Activated naive CD8-positive, alpha-beta T cell treated with anti-CD3 and anti-CD28 coated beads, Interleukin-2, amount 10 ng/mL, durations not matched to agents 7 days and 5 days (primary cell): Measurements from ENCODE around the gene SLAIN1. TPM values are rescaled to one million over a fixed set of nuclear protein-coding genes. Genes with fewer than 3 reads are reported as not detected.

Source experiments
- ATAC-seq: fragments of 150-1000 bp; cut with Tn5 transposase; one replicate; pipeline ENCODE4 v1.10.0; 2021; ENCODE audit warnings: low read depth, moderate library complexity
- POLR2A ChIA-PET: fragments of 350-600 bp; sonication (Branson Sonifier 250); formaldehyde crosslinking; loops from one replicate; lab custom pipeline; 2021; ENCODE audit warnings: antibody characterized with exemption; lab: Charles Lee
- DNase-seq: peaks from one replicate; pipeline ENCODE4 v3.0.0; 2021
- H3K27ac Mint-ChIP-seq: one replicate; pipeline ENCODE4 v1.8.0; 2022; ENCODE audit warnings: mild to moderate bottlenecking, mixed read lengths
- H3K27me3 Mint-ChIP-seq: one replicate; pipeline ENCODE4 v1.8.0; 2022; ENCODE audit warnings: mild to moderate bottlenecking, moderate library complexity, mixed read lengths
- H3K36me3 Mint-ChIP-seq: one replicate; pipeline ENCODE4 v1.8.0; 2021; ENCODE audit warnings: mild to moderate bottlenecking, mixed read lengths
- H3K4me1 Mint-ChIP-seq: one replicate; pipeline ENCODE4 v1.8.0; 2021; ENCODE audit warnings: mixed read lengths
- H3K4me3 Mint-ChIP-seq: one replicate; pipeline ENCODE4 v1.8.0; 2022; ENCODE audit warnings: mild to moderate bottlenecking, moderate library complexity, mixed read lengths
- H3K9me3 Mint-ChIP-seq: one replicate; pipeline ENCODE4 v1.8.0; 2021; ENCODE audit warnings: mixed read lengths
- total RNA-seq, 2 experiments: library from RNA; stranded (reverse); gene quantifications; one replicate each; pipeline ENCODE4 v1.2.3, GENCODE V29; 2021

SLAIN1 gene
- total RNA-seq, 2 experiments from 2014 or later = 31.1 to 33.0 TPM

GRCh38 chr13:77745784-77746183, 48.3 kb downstream of the SLAIN1 start:
- no peak overlapping the region for H3K27ac Mint-ChIP-seq

GRCh38 chr13:77749344-77749880, 51.9 kb downstream of the SLAIN1 start:
- Mint-ChIP-seq H3K9me3 (no peaks in the 10 kb centered on the region), H3K27me3 (no peaks in the 10 kb centered on the region), H3K27ac (no peak overlapping the region), H3K4me3 (no peak overlapping the region), H3K36me3 (peaks cover 14% of the 10 kb centered on the region), H3K4me1 (peaks cover 6% of the 10 kb centered on the region)
- POLR2A ChIA-PET = no interaction called here
- ATAC-seq (no peak), DNase-seq (no peak)

More at GRCh38 chr13:77745784-77746183, 48.3 kb downstream of the SLAIN1 start:
- Mint-ChIP-seq H3K36me3 (peaks cover 18% of the 10 kb centered on the region), H3K4me1 (no peaks in the 10 kb centered on the region), H3K9me3 (no peaks in the 10 kb centered on the region), H3K4me3 (no peak overlapping the region), H3K27me3 (no peaks in the 10 kb centered on the region)
- POLR2A ChIA-PET = no interaction called here
- ATAC-seq (no peak), DNase-seq (no peak)

GRCh38 chr13:77751513-77752456, 54.3 kb downstream of the SLAIN1 start:
- ATAC-seq = peak; percentile 83
- Mint-ChIP-seq H3K27ac (no peak overlapping the region), H3K9me3 (no peaks in the 10 kb centered on the region), H3K27me3 (no peaks in the 10 kb centered on the region), H3K4me1 (peaks cover 6% of the 10 kb centered on the region), H3K36me3 (peaks cover 6% of the 10 kb centered on the region), H3K4me3 (no peak overlapping the region)
- DNase-seq = no peak
- POLR2A ChIA-PET = no interaction called here

GRCh38 chr13:77752512-77753069, 55.1 kb downstream of the SLAIN1 start:
- no peak overlapping the region for H3K27ac Mint-ChIP-seq
- no peaks in the 10 kb centered on the region for H3K9me3 Mint-ChIP-seq
- ATAC-seq (no peak), DNase-seq (no peak)
- H3K4me1 Mint-ChIP-seq = peaks cover 6% of the 10 kb centered on the region
- no peaks in the 10 kb centered on the region for H3K27me3 Mint-ChIP-seq
- POLR2A ChIA-PET = no interaction called here
- H3K4me3 Mint-ChIP-seq = no peak overlapping the region
- peaks cover 9% of the 10 kb centered on the region for H3K36me3 Mint-ChIP-seq

GRCh38 chr13:77760893-77761292, 63.4 kb downstream of the SLAIN1 start:
- POLR2A ChIA-PET = no interaction called here
- no peaks in the 10 kb centered on the region for H3K9me3 Mint-ChIP-seq

GRCh38 chr13:77767413-77767812, 69.9 kb downstream of the SLAIN1 start:
- Mint-ChIP-seq H3K9me3 (no peaks in the 10 kb centered on the region), H3K27me3 (no peaks in the 10 kb centered on the region), H3K4me3 (no peak overlapping the region), H3K36me3 (peaks cover 43% of the 10 kb centered on the region), H3K27ac (no peak overlapping the region), H3K4me1 (no peaks in the 10 kb centered on the region)
- POLR2A ChIA-PET = no interaction called here
- no peak for DNase-seq
- no peak for ATAC-seq

More at GRCh38 chr13:77760893-77761292, 63.4 kb downstream of the SLAIN1 start:
- Mint-ChIP-seq H3K27me3 (no peaks in the 10 kb centered on the region), H3K4me1 (no peaks in the 10 kb centered on the region), H3K27ac (no peak overlapping the region), H3K4me3 (no peak overlapping the region), H3K36me3 (peaks cover 57% of the 10 kb centered on the region)
- no peak for DNase-seq
- no peak for ATAC-seq

- H3K9me3 Mint-ChIP-seq = no peaks in the 10 kb centered on the region
- H3K4me1 Mint-ChIP-seq = no peaks in the 10 kb centered on the region
- no peaks in the 10 kb centered on the region for H3K27me3 Mint-ChIP-seq
- no peak overlapping the region for H3K4me3 Mint-ChIP-seq
- DNase-seq (no peak), ATAC-seq (no peak)
- POLR2A ChIA-PET = no interaction called here
- no peak overlapping the region for H3K27ac Mint-ChIP-seq
- no peaks in the 10 kb centered on the region for H3K36me3 Mint-ChIP-seq
Measured at GRCh38 chr13:77774181-77774580, 76.7 kb downstream of the SLAIN1 start.

GRCh38 chr13:77776704-77777103, 79.2 kb downstream of the SLAIN1 start:
- POLR2A ChIA-PET = no interaction called here
- no peaks in the 10 kb centered on the region for H3K36me3 Mint-ChIP-seq
- no peak for DNase-seq
- H3K4me3 Mint-ChIP-seq = no peak overlapping the region
- no peak for ATAC-seq
- H3K27me3 Mint-ChIP-seq = no peaks in the 10 kb centered on the region
- H3K27ac Mint-ChIP-seq = no peak overlapping the region
- no peaks in the 10 kb centered on the region for H3K9me3 Mint-ChIP-seq
- peaks cover 9% of the 10 kb centered on the region for H3K4me1 Mint-ChIP-seq

- DNase-seq = no peak
- no peaks in the 10 kb centered on the region for H3K36me3 Mint-ChIP-seq
- H3K4me3 Mint-ChIP-seq = peak overlapping the region; percentile 2
- peak; percentile 88 for ATAC-seq
- no peaks in the 10 kb centered on the region for H3K9me3 Mint-ChIP-seq
- POLR2A ChIA-PET = no interaction called here
- peaks cover 9% of the 10 kb centered on the region for H3K4me1 Mint-ChIP-seq
- no peaks in the 10 kb centered on the region for H3K27me3 Mint-ChIP-seq
- H3K27ac Mint-ChIP-seq = peak overlapping the region; percentile 3
Measured at GRCh38 chr13:77779552-77780272, 82.2 kb downstream of the SLAIN1 start.

GRCh38 chr13:77781808-77782207, 84.3 kb downstream of the SLAIN1 start:
- Mint-ChIP-seq H3K36me3 (no peaks in the 10 kb centered on the region), H3K4me1 (peaks cover 9% of the 10 kb centered on the region), H3K27me3 (no peaks in the 10 kb centered on the region), H3K27ac (no peak overlapping the region), H3K4me3 (no peak overlapping the region), H3K9me3 (no peaks in the 10 kb centered on the region)
- POLR2A ChIA-PET = no interaction called here
- ATAC-seq (no peak), DNase-seq (no peak)

GRCh38 chr13:77784515-77784914, 87.0 kb downstream of the SLAIN1 start:
- ATAC-seq (no peak), DNase-seq (no peak)
- Mint-ChIP-seq H3K9me3 (no peaks in the 10 kb centered on the region), H3K4me1 (peaks cover 8% of the 10 kb centered on the region), H3K27ac (no peak overlapping the region), H3K27me3 (no peaks in the 10 kb centered on the region), H3K4me3 (no peak overlapping the region), H3K36me3 (no peaks in the 10 kb centered on the region)
- POLR2A ChIA-PET = no interaction called here

GRCh38 chr13:77786695-77787287, 89.3 kb downstream of the SLAIN1 start:
- Mint-ChIP-seq H3K4me3 (no peak overlapping the region), H3K4me1 (no peaks in the 10 kb centered on the region), H3K27ac (no peak overlapping the region), H3K27me3 (no peaks in the 10 kb centered on the region), H3K36me3 (no peaks in the 10 kb centered on the region), H3K9me3 (peaks cover 3% of the 10 kb centered on the region)
- no peak for ATAC-seq
- POLR2A ChIA-PET = no interaction called here
- no peak for DNase-seq

GRCh38 chr13:77789376-77789775, 91.9 kb downstream of the SLAIN1 start:
- no peaks in the 10 kb centered on the region for H3K36me3 Mint-ChIP-seq
- peaks cover 2% of the 10 kb centered on the region for H3K27me3 Mint-ChIP-seq
- DNase-seq = no peak
- H3K27ac Mint-ChIP-seq = no peak overlapping the region
- no peak overlapping the region for H3K4me3 Mint-ChIP-seq
- no peak for ATAC-seq
- no peaks in the 10 kb centered on the region for H3K4me1 Mint-ChIP-seq
- POLR2A ChIA-PET = no interaction called here
- peaks cover 4% of the 10 kb centered on the region for H3K9me3 Mint-ChIP-seq
